ENCODE measurements around the gene CCDC112.

CCDC112 gene

DNA sequence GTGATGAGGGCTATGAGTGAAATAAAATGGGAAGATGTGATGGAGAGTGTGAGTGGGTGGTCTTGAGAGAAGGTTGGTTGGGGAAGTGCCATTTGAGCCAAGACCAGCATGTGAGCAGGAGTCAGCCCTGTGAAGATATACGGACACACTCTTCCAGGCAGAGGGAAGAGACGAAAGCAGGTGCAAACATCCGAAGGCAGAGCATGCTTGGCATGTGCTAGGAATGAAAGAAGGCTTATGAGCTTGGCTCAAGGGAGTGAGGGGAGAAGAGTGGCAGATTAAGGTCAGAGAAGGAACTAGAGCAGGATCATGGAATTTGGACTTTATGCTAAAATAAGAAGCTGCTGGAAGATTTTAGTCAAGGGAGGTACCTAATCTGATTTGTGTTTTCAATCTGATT, 23.6 kb upstream of the CCDC112 start:
- Histone ChIP-seq H3K4me1 (ENCODE audit: insufficient read depth, poor library complexity, severe bottlenecking) (no peaks in the 10 kb centered on the region), H3K27me3 (ENCODE audit: insufficient read depth, poor library complexity, severe bottlenecking) (no peaks in the 10 kb centered on the region), H3K27ac (ENCODE audit: poor library complexity, severe bottlenecking) (no peak overlapping the region), H3K4me3 (ENCODE audit: severe bottlenecking) (no peak overlapping the region), H3K36me3 (ENCODE audit: low read depth) (no peaks in the 10 kb centered on the region), H3K9me3 (ENCODE audit: severe bottlenecking) (no peaks in the 10 kb centered on the region)
- no peak for ATAC-seq (ENCODE audit: low read depth)
- DNase-seq (ENCODE audit: low spot score): no peak
- TF ChIP-seq, protein P1, sequence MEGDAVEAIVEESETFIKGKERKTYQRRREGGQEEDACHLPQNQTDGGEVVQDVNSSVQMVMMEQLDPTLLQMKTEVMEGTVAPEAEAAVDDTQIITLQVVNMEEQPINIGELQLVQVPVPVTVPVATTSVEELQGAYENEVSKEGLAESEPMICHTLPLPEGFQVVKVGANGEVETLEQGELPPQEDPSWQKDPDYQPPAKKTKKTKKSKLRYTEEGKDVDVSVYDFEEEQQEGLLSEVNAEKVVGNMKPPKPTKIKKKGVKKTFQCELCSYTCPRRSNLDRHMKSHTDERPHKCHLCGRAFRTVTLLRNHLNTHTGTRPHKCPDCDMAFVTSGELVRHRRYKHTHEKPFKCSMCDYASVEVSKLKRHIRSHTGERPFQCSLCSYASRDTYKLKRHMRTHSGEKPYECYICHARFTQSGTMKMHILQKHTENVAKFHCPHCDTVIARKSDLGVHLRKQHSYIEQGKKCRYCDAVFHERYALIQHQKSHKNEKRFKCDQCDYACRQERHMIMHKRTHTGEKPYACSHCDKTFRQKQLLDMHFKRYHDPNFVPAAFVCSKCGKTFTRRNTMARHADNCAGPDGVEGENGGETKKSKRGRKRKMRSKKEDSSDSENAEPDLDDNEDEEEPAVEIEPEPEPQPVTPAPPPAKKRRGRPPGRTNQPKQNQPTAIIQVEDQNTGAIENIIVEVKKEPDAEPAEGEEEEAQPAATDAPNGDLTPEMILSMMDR (IDR thresholded peaks at IDR 0.05; ENCODE audit: poor library complexity, severe bottlenecking): no peak

DNA sequence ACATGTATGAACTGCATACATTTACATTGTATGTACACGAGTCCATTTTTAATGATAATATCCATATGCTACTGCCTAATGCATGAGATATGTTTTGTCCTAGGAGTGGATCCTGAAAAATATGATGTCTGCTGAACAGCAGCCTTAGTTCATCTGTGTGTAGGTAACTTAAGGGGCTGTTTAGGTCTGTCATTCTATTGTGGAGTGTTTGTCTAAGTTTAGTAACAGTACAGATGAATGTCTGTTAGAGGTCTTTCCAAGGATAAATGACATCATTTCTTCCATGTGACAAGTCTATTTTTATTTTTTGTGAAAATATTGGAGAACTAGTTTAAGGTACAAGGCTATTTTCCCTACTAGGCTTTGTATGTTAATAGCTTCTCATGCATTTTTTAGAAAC, 22.6 kb upstream of the CCDC112 start:
- Histone ChIP-seq H3K9me3 (ENCODE audit: severe bottlenecking) (no peaks in the 10 kb centered on the region), H3K27ac (ENCODE audit: poor library complexity, severe bottlenecking) (no peak overlapping the region), H3K36me3 (ENCODE audit: low read depth) (no peaks in the 10 kb centered on the region), H3K4me1 (ENCODE audit: insufficient read depth, poor library complexity, severe bottlenecking) (no peaks in the 10 kb centered on the region), H3K27me3 (ENCODE audit: insufficient read depth, poor library complexity, severe bottlenecking) (no peaks in the 10 kb centered on the region), H3K4me3 (ENCODE audit: severe bottlenecking) (no peak overlapping the region)
- TF ChIP-seq, protein P1 (IDR thresholded peaks at IDR 0.05; ENCODE audit: poor library complexity, severe bottlenecking): no peak
- ATAC-seq (ENCODE audit: low read depth) (no peak), DNase-seq (ENCODE audit: low spot score) (no peak)

DNA sequence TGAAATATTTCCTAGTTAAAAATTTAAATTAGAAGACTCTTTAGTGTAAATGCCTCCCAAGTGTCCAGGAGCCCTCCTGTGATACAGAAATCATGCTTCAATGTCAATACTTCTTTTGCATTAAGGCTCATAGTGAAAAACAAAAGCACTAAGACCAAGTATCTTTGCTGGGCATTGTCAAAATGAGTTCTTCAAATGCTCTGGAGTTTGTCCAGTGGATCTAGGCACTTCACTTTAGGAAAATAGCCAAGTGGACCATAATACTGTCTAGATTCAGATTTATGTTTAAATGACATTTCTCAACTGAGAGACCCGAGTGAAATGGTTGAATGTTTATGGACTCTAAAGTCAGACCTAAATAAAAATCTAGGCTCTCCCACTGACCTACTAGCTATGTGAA, 21.3 kb upstream of the CCDC112 start:
- Histone ChIP-seq H3K4me3 (ENCODE audit: severe bottlenecking) (no peak overlapping the region), H3K36me3 (ENCODE audit: low read depth) (no peaks in the 10 kb centered on the region), H3K27me3 (ENCODE audit: insufficient read depth, poor library complexity, severe bottlenecking) (no peaks in the 10 kb centered on the region), H3K9me3 (ENCODE audit: severe bottlenecking) (no peaks in the 10 kb centered on the region), H3K4me1 (ENCODE audit: insufficient read depth, poor library complexity, severe bottlenecking) (no peaks in the 10 kb centered on the region), H3K27ac (ENCODE audit: poor library complexity, severe bottlenecking) (no peak overlapping the region)
- DNase-seq (ENCODE audit: low spot score) (no peak), ATAC-seq (ENCODE audit: low read depth) (no peak)
- TF ChIP-seq, protein P1 (IDR thresholded peaks at IDR 0.05; ENCODE audit: poor library complexity, severe bottlenecking): no peak

DNA sequence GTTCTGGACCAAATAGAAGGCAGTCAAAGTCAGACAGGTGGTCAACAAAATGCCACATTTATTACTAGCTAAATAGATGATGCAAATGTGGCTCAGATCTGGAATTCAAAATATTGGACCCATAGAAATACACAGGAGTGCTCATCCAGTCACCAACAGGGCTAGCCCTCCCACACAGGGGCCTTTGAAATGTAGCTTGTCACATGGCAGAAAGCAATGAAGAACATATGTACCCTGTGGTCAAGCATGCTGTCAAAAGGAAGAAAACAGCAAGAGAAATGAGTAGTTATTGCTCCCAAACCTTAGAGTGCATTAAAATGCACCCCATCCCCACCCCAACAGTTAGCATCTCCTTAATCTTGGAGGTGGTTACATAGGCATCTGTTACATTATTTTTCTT, 20.9 kb upstream of the CCDC112 start:
- ATAC-seq (ENCODE audit: low read depth): no peak
- Histone ChIP-seq H3K4me1 (ENCODE audit: insufficient read depth, poor library complexity, severe bottlenecking) (no peaks in the 10 kb centered on the region), H3K27me3 (ENCODE audit: insufficient read depth, poor library complexity, severe bottlenecking) (no peaks in the 10 kb centered on the region), H3K36me3 (ENCODE audit: low read depth) (no peaks in the 10 kb centered on the region), H3K9me3 (ENCODE audit: severe bottlenecking) (no peaks in the 10 kb centered on the region), H3K4me3 (ENCODE audit: severe bottlenecking) (no peak overlapping the region), H3K27ac (ENCODE audit: poor library complexity, severe bottlenecking) (no peak overlapping the region)
- DNase-seq (ENCODE audit: low spot score): no peak
- TF ChIP-seq, protein P1 (IDR thresholded peaks at IDR 0.05; ENCODE audit: poor library complexity, severe bottlenecking): no peak

DNA sequence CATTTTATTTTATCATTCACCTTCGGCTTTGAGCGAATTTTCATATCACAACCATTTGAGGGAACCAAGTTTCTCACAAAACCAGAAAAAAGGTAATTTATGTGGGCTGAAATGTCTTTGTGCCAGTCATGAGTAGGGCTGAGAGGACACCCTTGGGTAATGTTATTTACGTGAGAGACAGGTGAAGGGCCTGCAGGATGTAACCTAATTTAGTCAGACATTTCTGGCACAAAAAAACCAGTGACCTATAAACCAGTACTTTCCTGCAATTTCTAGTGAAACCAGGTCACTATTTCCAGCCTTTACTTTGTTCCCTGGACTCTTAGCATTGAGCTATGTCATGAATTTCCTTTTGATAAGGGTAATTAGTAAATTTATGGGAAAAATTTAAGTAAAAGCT, 17.2 kb upstream of the CCDC112 start:
- Histone ChIP-seq H3K36me3 (ENCODE audit: low read depth) (no peaks in the 10 kb centered on the region), H3K4me3 (ENCODE audit: severe bottlenecking) (no peak overlapping the region), H3K4me1 (ENCODE audit: insufficient read depth, poor library complexity, severe bottlenecking) (no peaks in the 10 kb centered on the region), H3K27ac (ENCODE audit: poor library complexity, severe bottlenecking) (no peak overlapping the region), H3K9me3 (ENCODE audit: severe bottlenecking) (no peaks in the 10 kb centered on the region), H3K27me3 (ENCODE audit: insufficient read depth, poor library complexity, severe bottlenecking) (no peaks in the 10 kb centered on the region)
- DNase-seq (ENCODE audit: low spot score) (no peak), ATAC-seq (ENCODE audit: low read depth) (no peak)
- TF ChIP-seq, protein P1 (IDR thresholded peaks at IDR 0.05; ENCODE audit: poor library complexity, severe bottlenecking): no peak

Measured in RWPE2 (cell line).